CD14-positive monocyte (primary cell): ENCODE data around the gene ITFG2. TPM values are rescaled to one million over a fixed set of nuclear protein-coding genes. Genes with fewer than 3 reads are reported as not detected.

Experiments
- DNase-seq, 3 donors: peaks; one replicate each; pipeline ENCODE4 v3.0.0-alpha.2; 2011 to 2022
- H2AFZ ChIP-seq: 2 replicates; pipeline ENCODE4 v1.6.0; 2012; ENCODE audit warnings: mild to moderate bottlenecking, low read depth, low read length, inconsistent platforms; ENCODE audit not compliant: insufficient read depth, poor library complexity, severe bottlenecking
- H3K27ac ChIP-seq, 2 donors: 1 replicate in 1 of 2; 2 replicates in 1 of 2; pipeline ENCODE4 v1.5.1; 2012 to 2013; ENCODE audit warnings: low read length in 2 of 2, control low read depth in 1 of 2, inconsistent platforms in 1 of 2, low read depth in 1 of 2, mild to moderate bottlenecking in 1 of 2
- H3K27me3 ChIP-seq, 2 donors: one replicate each; pipeline versions ENCODE4 v1.6.0 to v1.6.1; 2011 to 2013; ENCODE audit warnings: low read length in 2 of 2; ENCODE audit not compliant: control insufficient read depth in 2 of 2, insufficient read depth in 2 of 2
- H3K36me3 ChIP-seq, 2 donors: replicated peaks in 1 of 2; 1 replicate in 1 of 2; 2 replicates in 1 of 2; pipeline versions ENCODE4 v1.5.1 to v1.6.1; 2012 to 2013; ENCODE audit warnings: low read length in 2 of 2, control low read depth in 1 of 2, inconsistent platforms in 1 of 2, mild to moderate bottlenecking in 1 of 2; ENCODE audit not compliant: insufficient read depth in 2 of 2, control insufficient read depth in 1 of 2
- H3K4me1 ChIP-seq, 2 donors: 1 replicate in 1 of 2; 2 replicates in 1 of 2; pipeline versions ENCODE4 v1.5.1 to v1.6.1; 2012 to 2013; ENCODE audit warnings: low read length in 2 of 2, control low read depth in 1 of 2, inconsistent platforms in 1 of 2, mild to moderate bottlenecking in 1 of 2, moderate library complexity in 1 of 2; ENCODE audit not compliant: insufficient read depth in 2 of 2, control insufficient read depth in 1 of 2
- H3K4me2 ChIP-seq: replicated peaks from 2 replicates; pipeline ENCODE3; 2012; ENCODE audit warnings: low read length, moderate library complexity, mild to moderate bottlenecking; ENCODE audit not compliant: poor library complexity, severe bottlenecking; ENCODE audit errors: extremely low read depth
- H3K4me3 ChIP-seq, 3 experiments: fragments of 200-600 bp in 1 of 3; sonication (generic) in 1 of 3; replicated peaks in 1 of 3; 1 replicate in 2 of 3; 2 replicates in 1 of 3; pipeline ENCODE4 v1.5.1; 2011 to 2013; ENCODE audit warnings: low read length in 3 of 3, mild to moderate bottlenecking in 3 of 3, control low read depth in 2 of 3, low read depth in 2 of 3, inconsistent platforms in 1 of 3, moderate library complexity in 1 of 3
- H3K79me2 ChIP-seq: 2 replicates; pipeline ENCODE4 v1.6.0; 2012; ENCODE audit warnings: mild to moderate bottlenecking, control low read depth, inconsistent platforms, low read length, moderate library complexity; ENCODE audit not compliant: insufficient read depth
- H3K9ac ChIP-seq: 2 replicates; pipeline ENCODE4 v1.6.0; 2017; ENCODE audit warnings: low read length, mild to moderate bottlenecking; ENCODE audit not compliant: insufficient read depth, poor library complexity, severe bottlenecking
- H3K9me3 ChIP-seq, 2 donors: replicated peaks in 1 of 2; 1 replicate in 1 of 2; 2 replicates in 1 of 2; pipeline versions ENCODE4 v1.5.1 to v1.6.1; 2012 to 2013; ENCODE audit warnings: low read length in 2 of 2, control low read depth in 1 of 2; ENCODE audit not compliant: control insufficient read depth in 1 of 2, insufficient read depth in 1 of 2
- H4K20me1 ChIP-seq: 2 replicates; pipeline ENCODE4 v1.6.0; 2012; ENCODE audit warnings: mild to moderate bottlenecking, low read length, control low read depth, moderate library complexity; ENCODE audit not compliant: insufficient read depth
- H3K27ac Mint-ChIP-seq, 7 donors: one replicate each; pipeline ENCODE4 v1.8.0; 2020; ENCODE audit warnings: mild to moderate bottlenecking in 7 of 7, mixed read lengths in 7 of 7, moderate library complexity in 6 of 7, inconsistent platforms in 2 of 7
- H3K27me3 Mint-ChIP-seq, 3 donors: one replicate each; pipeline ENCODE4 v1.8.0; 2021 to 2022; ENCODE audit warnings: low read depth in 3 of 3, mild to moderate bottlenecking in 3 of 3, mixed read lengths in 3 of 3, moderate library complexity in 3 of 3, inconsistent platforms in 1 of 3
- H3K36me3 Mint-ChIP-seq, 2 donors: one replicate each; pipeline ENCODE4 v1.8.0; 2020; ENCODE audit warnings: mixed read lengths in 2 of 2, inconsistent platforms in 1 of 2, mild to moderate bottlenecking in 1 of 2
- H3K4me1 Mint-ChIP-seq: one replicate; pipeline ENCODE4 v1.8.0; 2020; ENCODE audit warnings: mild to moderate bottlenecking, mixed read lengths
- H3K4me3 Mint-ChIP-seq, 2 donors: one replicate each; pipeline ENCODE4 v1.8.0; 2020; ENCODE audit warnings: mild to moderate bottlenecking in 2 of 2, mixed read lengths in 2 of 2, moderate library complexity in 1 of 2
- H3K9me3 Mint-ChIP-seq, 7 donors: one replicate each; pipeline ENCODE4 v1.8.0; 2020 to 2022; ENCODE audit warnings: mixed read lengths in 7 of 7, mild to moderate bottlenecking in 6 of 7, moderate library complexity in 6 of 7, inconsistent platforms in 2 of 7
- CTCF ChIP-seq: fragments of 200-600 bp; IDR thresholded peaks from one replicate; pipeline ENCODE4 v1.8.0; 2022; ENCODE audit warnings: antibody characterized with exemption, mild to moderate bottlenecking
- WGBS: methylation state at CpG from one replicate; pipeline ENCODE4 v1.1.5; 2013; ENCODE audit warnings: missing lambda C conversion rate; ENCODE audit not compliant: insufficient coverage; 5-methylcytosine and 5-hydroxymethylcytosine counted together
- intact Hi-C, 2 donors: fragments of 100-400 bp; cut with micrococcal nuclease; formaldehyde crosslinking; loops; one replicate each; pipeline versions ENCODE4 v1.15.0 to v1.15.1; 2023
- polyA plus RNA-seq, 3 donors: library from polyadenylated mRNA; depleted of rRNA in 1 of 3; unstranded in 2 of 3; stranded (reverse) in 1 of 3; fragments of 300-500 nt in 2 of 3; fragments of >200 nt in 1 of 3; fragmentation: Illumina TruSeq in 2 of 3; gene quantifications; 1 replicate in 2 of 3; 2 replicates in 1 of 3; pipeline ENCODE4 v1.2.3, GENCODE V29; 2012 to 2021

Gene ITFG2
- polyA plus RNA-seq, 3 donors = 19.1 to 51.2 (median 24.0) TPM

- no peak overlapping the region for H3K27ac ChIP-seq
- peak overlapping the region in 1 of 7 donors; percentile 41 for H3K27ac Mint-ChIP-seq
- no peak overlapping the region for H3K9ac ChIP-seq
- peaks cover 18% of the 10 kb centered on the region for H3K4me1 Mint-ChIP-seq
- H3K4me2 ChIP-seq = no peak overlapping the region
- peaks cover 0 to 2% (median 0%) of the 10 kb centered on the region in 7 donors for H3K9me3 Mint-ChIP-seq
- H3K27me3 Mint-ChIP-seq = peaks cover 1 to 9% (median 4%) of the 10 kb centered on the region in 3 donors
- no peak for TF ChIP-seq CTCF
- H3K4me3 Mint-ChIP-seq = no peak overlapping the region
- no peaks in the 10 kb centered on the region for H3K9me3 ChIP-seq
- H4K20me1 ChIP-seq = no peaks in the 10 kb centered on the region
- intact Hi-C loops = no loop called here
- H2AFZ ChIP-seq = no peak overlapping the region
- H3K4me1 ChIP-seq = no peaks in the 10 kb centered on the region
- H3K27me3 ChIP-seq = peaks cover 0 to 4% of the 10 kb centered on the region in 2 donors
- peak in 1 of 3 donors; percentile 10 for DNase-seq
- H3K4me3 ChIP-seq = no peak overlapping the region
- H3K79me2 ChIP-seq = no peaks in the 10 kb centered on the region
- H3K36me3 ChIP-seq = peaks cover 5 to 22% of the 10 kb centered on the region in 2 donors
- WGBS = 54% methylated on average over 3 of the region's 8 CpGs
- peaks cover 27 to 36% of the 10 kb centered on the region in 2 donors for H3K36me3 Mint-ChIP-seq
These were observed 24.1 kb downstream of the ITFG2 start for GRCh38 chr12:2836574-2836973.

DNA sequence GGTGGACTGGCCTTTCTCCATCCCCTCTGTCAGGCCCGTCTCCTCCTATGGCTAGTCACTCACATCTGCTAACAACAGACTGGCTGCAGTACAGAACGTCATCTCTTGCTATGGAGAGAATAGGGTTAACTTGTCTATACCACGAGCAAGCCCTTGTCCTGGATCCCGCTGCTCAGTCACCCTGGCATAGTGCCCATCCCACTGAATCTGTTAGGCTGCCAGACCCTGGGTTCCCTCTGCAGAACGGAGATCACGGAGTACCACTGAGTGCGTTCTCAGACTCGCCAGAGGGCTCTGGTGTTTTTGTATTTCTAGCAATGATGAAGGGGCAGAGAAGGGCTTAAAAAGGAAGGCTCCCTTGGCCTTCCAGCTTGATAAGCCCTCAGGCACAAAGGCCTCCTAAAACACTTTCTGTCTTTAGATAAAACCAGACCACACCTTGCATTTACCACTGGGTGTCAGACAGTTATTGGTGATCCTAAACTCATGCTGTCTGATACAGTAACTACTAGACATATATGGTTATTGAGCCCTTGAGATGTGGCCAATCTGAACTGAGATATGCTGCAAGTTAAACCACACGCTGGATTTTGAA is 28.7 kb downstream of the ITFG2 start:
- Histone ChIP-seq H2AFZ (no peak overlapping the region), H3K4me2 (no peak overlapping the region), H3K9me3 (no peaks in the 10 kb centered on the region), H4K20me1 (no peaks in the 10 kb centered on the region), H3K79me2 (no peaks in the 10 kb centered on the region), H3K36me3 (peaks cover 11 to 24% of the 10 kb centered on the region in 2 donors), H3K27ac (no peak overlapping the region), H3K27me3 (no peaks in the 10 kb centered on the region), H3K9ac (no peak overlapping the region), H3K4me3 (no peak overlapping the region), H3K4me1 (no peaks in the 10 kb centered on the region)
- intact Hi-C loops = no loop called here
- H3K36me3 Mint-ChIP-seq = peaks cover 31 to 52% of the 10 kb centered on the region in 2 donors
- H3K9me3 Mint-ChIP-seq = peaks cover 0 to 2% (median 0%) of the 10 kb centered on the region in 7 donors
- no peak for DNase-seq
- no peaks in the 10 kb centered on the region for H3K27me3 Mint-ChIP-seq
- no peak overlapping the region for H3K4me3 Mint-ChIP-seq
- TF ChIP-seq CTCF = no peak
- no peak overlapping the region for H3K27ac Mint-ChIP-seq
- peaks cover 14% of the 10 kb centered on the region for H3K4me1 Mint-ChIP-seq
- WGBS = 56% methylated on average over 4 of the region's 9 CpGs
